Stimulated activated effector memory CD8-positive, alpha-beta T cell treated with anti-CD3 and anti-CD28 coated beads, Interleukin-12 subunit alpha, Interleukin-12 subunit beta, amount 100 ng/mL, for 72 hours (primary cell): ENCODE measurements around the gene PTOV1.
A peak's percentile ranks its signal among the peaks of the same experiment; 100 is the strongest.

ENCODE experiments used
- ATAC-seq: fragments of 150-1000 bp; cut with Tn5 transposase; 2 replicates; pipeline ENCODE4 v1.10.0; 2021
- DNase-seq, 2 donors: peaks; one replicate each; pipeline ENCODE4 v3.0.0; 2021 to 2022; ENCODE audit warnings: low spot score in 2 of 2
- H3K27ac Mint-ChIP-seq: one replicate; pipeline ENCODE4 v1.8.0; 2022; ENCODE audit warnings: mild to moderate bottlenecking, mixed read lengths
- H3K36me3 Mint-ChIP-seq: one replicate; pipeline ENCODE4 v1.8.0; 2022; ENCODE audit warnings: mild to moderate bottlenecking, mixed read lengths
- H3K4me1 Mint-ChIP-seq: one replicate; pipeline ENCODE4 v1.8.0; 2022; ENCODE audit warnings: mixed read lengths
- H3K4me3 Mint-ChIP-seq: one replicate; pipeline ENCODE4 v1.8.0; 2022; ENCODE audit warnings: mild to moderate bottlenecking, mixed read lengths
- H3K9me3 Mint-ChIP-seq: one replicate; pipeline ENCODE4 v1.8.0; 2022; ENCODE audit warnings: mixed read lengths

PTOV1 gene

DNA sequence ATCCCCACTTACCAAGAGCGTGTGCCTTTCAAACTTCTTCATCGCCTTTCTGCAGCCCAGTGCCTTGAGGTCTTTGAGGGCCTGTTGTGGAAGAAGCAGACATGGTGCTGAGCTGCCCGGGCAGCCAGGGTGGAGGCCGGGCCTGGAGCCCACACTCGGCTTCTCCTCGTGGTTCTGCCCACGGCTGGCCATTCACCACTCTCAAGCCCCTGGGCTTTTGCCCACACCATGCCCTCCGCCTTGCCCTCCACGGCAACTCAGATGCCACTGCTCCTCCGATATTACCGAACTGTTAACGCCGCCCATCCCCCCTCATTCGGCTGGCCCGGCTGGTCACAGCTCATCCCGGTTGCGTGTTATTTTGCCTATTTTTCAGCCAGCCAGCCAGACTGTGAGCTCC, 40.4 kb downstream of the PTOV1 start:
- DNase-seq (no peak), ATAC-seq (no peak)
- Mint-ChIP-seq H3K9me3 (no peaks in the 10 kb centered on the region), H3K36me3 (no peaks in the 10 kb centered on the region), H3K27ac (peak overlapping the region; percentile 99), H3K4me1 (peaks cover 76% of the 10 kb centered on the region), H3K4me3 (peak overlapping the region; percentile 92)

DNA sequence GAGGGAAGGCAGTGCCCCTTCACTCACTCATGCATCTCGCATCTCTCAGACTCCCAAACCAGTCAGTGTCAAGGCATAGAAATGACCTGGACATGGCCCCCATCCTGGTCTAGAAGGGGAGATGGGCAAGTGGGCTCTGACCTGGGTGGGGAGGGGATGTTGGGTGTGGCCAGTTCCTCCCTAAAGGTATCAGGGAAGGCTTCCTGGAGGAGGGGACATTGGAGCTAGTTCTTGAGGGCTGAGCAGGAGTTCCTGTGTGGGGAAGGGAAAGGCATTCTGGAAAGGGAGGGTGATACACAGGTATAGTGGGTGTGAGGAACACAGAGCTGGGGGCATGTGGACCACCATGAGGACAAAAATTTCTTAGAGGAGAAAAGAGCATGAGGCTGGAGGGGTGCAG, 41.8 kb downstream of the PTOV1 start:
- H3K27ac Mint-ChIP-seq, result peak overlapping the region; percentile 99
- no peaks in the 10 kb centered on the region for H3K9me3 Mint-ChIP-seq
- H3K36me3 Mint-ChIP-seq, result no peaks in the 10 kb centered on the region
- peaks cover 89% of the 10 kb centered on the region for H3K4me1 Mint-ChIP-seq
- ATAC-seq (no peak), DNase-seq (no peak)
- H3K4me3 Mint-ChIP-seq, result peak overlapping the region; percentile 92

- ATAC-seq (peak; percentile 5), DNase-seq (no peak)
- H3K4me3 Mint-ChIP-seq, result peak overlapping the region; percentile 92
- peak overlapping the region; percentile 99 for H3K27ac Mint-ChIP-seq
- H3K4me1 Mint-ChIP-seq, result peaks cover 84% of the 10 kb centered on the region
- H3K9me3 Mint-ChIP-seq, result no peaks in the 10 kb centered on the region
- no peaks in the 10 kb centered on the region for H3K36me3 Mint-ChIP-seq
Measured at GRCh38 chr19:49894011-49894664, 43.2 kb downstream of the PTOV1 start.

DNA sequence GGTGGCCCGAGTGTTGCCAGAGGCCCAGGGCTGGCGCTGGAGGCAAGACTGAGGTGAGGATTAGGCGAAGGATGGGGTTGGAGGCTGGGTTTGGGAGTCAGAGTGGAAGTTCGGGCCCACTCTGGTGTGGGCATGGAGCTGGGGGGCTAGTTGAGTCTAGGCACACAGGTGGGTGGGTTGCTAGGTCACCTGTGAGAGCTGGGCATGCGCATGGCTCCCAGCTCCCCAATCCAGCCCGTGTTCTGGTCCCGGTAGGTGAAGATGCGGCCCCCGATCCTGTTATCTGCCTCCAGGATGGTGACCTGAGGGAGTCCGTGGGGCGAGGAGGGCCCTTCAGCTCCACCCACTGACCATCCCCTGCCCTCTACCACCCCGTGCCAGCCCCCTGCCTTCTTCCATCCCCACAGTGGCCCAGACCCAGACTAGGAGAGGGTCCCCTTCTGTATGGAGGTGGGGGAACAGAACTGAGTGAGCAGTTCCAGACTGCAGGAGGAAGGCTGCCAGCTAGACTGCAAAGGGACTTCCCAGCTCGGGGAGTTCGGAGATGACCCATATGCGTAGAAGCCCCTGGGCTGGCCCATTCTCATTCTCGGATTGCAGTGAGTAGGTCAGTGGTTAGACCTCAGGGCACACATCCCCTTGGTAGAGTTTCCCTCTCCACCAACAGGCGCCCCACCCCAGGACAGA, 44.1 kb downstream of the PTOV1 start:
- Mint-ChIP-seq H3K36me3 (no peaks in the 10 kb centered on the region), H3K4me1 (peaks cover 76% of the 10 kb centered on the region), H3K27ac (peak overlapping the region; percentile 99), H3K9me3 (no peaks in the 10 kb centered on the region), H3K4me3 (peak overlapping the region; percentile 92)
- peak; percentile 63 to 85 for DNase-seq
- ATAC-seq, result peak; percentile 70

- peaks cover 5% of the 10 kb centered on the region for H3K36me3 Mint-ChIP-seq
- H3K4me3 Mint-ChIP-seq, result peak overlapping the region; percentile 92
- H3K27ac Mint-ChIP-seq, result peak overlapping the region; percentile 99
- peak; percentile 49 to 72 for DNase-seq
- no peaks in the 10 kb centered on the region for H3K9me3 Mint-ChIP-seq
- peaks cover 78% of the 10 kb centered on the region for H3K4me1 Mint-ChIP-seq
- ATAC-seq, result peak; percentile 59
Measured at GRCh38 chr19:49895566-49896297, 44.8 kb downstream of the PTOV1 start.

- peak within 1 kb of the TSS; percentile 99 for H3K27ac Mint-ChIP-seq
- H3K4me3 Mint-ChIP-seq, result peak within 1 kb of the TSS; percentile 92
- peaks cover 68% of the 10 kb centered on the region for H3K4me1 Mint-ChIP-seq
- no peaks in the 10 kb centered on the region for H3K9me3 Mint-ChIP-seq
- ATAC-seq, result peak; percentile 76
- H3K36me3 Mint-ChIP-seq, result peaks cover 5% of the 10 kb centered on the region
- DNase-seq, result peak; percentile 70 to 86
Measured at GRCh38 chr19:49896863-49897621, 46.1 kb downstream of the PTOV1 start, which contains the start of gene IL4I1. IL4I1 (minus strand) TSS chr19:49896887; CDS start chr19:49896160, 727 bp downstream.

GRCh38 chr19:49904136-49904535, 53.2 kb downstream of the PTOV1 start:
- no peaks in the 10 kb centered on the region for H3K9me3 Mint-ChIP-seq
- peaks cover 50% of the 10 kb centered on the region for H3K4me1 Mint-ChIP-seq
- peaks cover 45% of the 10 kb centered on the region for H3K36me3 Mint-ChIP-seq
- H3K27ac Mint-ChIP-seq, result no peak overlapping the region
- H3K4me3 Mint-ChIP-seq, result no peak overlapping the region
- no peak for DNase-seq
- no peak for ATAC-seq

DNA sequence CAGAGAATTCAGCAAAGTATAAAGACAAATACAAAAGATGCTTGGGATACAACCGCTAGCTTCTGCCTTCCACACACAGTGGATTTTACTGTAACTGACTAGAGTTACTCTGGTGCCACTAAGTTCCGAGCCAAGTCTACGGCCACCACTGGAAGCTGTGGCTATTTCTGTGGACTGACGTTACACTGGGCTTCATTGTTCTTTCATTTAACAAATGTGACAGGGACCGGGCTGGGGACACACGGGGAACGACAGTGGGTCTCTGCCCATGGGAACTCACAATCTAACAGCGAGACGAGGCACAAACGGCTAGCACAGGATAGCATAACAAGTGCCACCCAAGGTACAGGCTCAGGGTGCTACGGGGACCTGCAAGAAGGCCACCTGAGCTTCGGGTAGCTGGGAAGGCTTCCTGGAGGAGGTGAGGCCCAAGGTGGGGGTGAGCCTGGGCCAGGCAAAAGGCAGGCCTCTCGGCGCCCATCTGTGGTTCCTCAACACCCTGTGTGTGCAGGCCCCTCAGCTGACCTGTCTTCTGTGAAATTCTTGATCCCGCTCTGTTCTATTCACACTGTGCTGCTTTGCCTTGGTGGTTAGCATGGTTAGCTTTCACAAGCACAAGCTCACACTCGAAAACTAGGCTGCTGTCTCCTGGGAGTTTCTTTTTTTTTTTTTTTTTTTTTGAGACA, 56.1 kb downstream of the PTOV1 start:
- DNase-seq, result no peak
- ATAC-seq, result no peak
- H3K27ac Mint-ChIP-seq, result peak overlapping the region; percentile 88
- H3K9me3 Mint-ChIP-seq, result no peaks in the 10 kb centered on the region
- peaks cover 62% of the 10 kb centered on the region for H3K4me1 Mint-ChIP-seq
- peaks cover 67% of the 10 kb centered on the region for H3K36me3 Mint-ChIP-seq
- no peak overlapping the region for H3K4me3 Mint-ChIP-seq

- H3K36me3 Mint-ChIP-seq, result peaks cover 76% of the 10 kb centered on the region
Measured at GRCh38 chr19:49907745-49908446, 56.9 kb downstream of the PTOV1 start.

GRCh38 chr19:49908480-49909420, 57.8 kb downstream of the PTOV1 start:
- Mint-ChIP-seq H3K27ac (peak overlapping the region; percentile 88), H3K4me3 (no peak overlapping the region), H3K4me1 (peaks cover 70% of the 10 kb centered on the region), H3K36me3 (peaks cover 85% of the 10 kb centered on the region), H3K9me3 (no peaks in the 10 kb centered on the region)
- ATAC-seq (no peak), DNase-seq (no peak)

More at GRCh38 chr19:49907745-49908446, 56.9 kb downstream of the PTOV1 start:
- peaks cover 68% of the 10 kb centered on the region for H3K4me1 Mint-ChIP-seq
- no peaks in the 10 kb centered on the region for H3K9me3 Mint-ChIP-seq
- no peak overlapping the region for H3K4me3 Mint-ChIP-seq
- DNase-seq (no peak), ATAC-seq (no peak)
- peak overlapping the region; percentile 88 for H3K27ac Mint-ChIP-seq

DNA sequence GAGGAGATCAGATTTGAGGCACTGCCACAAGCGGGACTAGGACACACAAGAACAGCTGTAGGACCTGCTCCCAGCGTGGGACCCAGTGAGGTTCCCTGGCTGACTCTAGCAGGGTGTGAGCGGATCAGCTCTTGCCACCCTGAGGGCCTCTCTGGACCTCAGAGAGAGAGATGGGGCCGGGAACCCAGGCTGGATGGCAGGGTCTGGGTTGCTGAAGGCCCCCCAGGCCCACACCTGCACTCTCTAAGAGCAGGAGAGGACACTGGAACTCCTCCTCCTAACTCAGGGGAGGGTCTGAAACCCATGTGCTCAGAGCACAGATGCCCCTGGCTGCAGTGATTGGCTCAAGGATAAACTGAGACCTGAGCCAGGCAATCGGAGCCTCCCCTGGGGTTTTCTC, 59.2 kb downstream of the PTOV1 start:
- peak overlapping the region; percentile 88 for H3K27ac Mint-ChIP-seq
- H3K4me3 Mint-ChIP-seq, result no peak overlapping the region
- no peaks in the 10 kb centered on the region for H3K9me3 Mint-ChIP-seq
- ATAC-seq (no peak), DNase-seq (no peak)
- H3K4me1 Mint-ChIP-seq, result peaks cover 82% of the 10 kb centered on the region
- H3K36me3 Mint-ChIP-seq, result peaks cover 99% of the 10 kb centered on the region
